Transverse colon (tissue), 4 donors: ENCODE results near the gene LHX2. TPM values are rescaled to one million over a fixed set of nuclear protein-coding genes. Genes with fewer than 3 reads are reported as not detected.

Source experiments
- DNase-seq: peaks from one replicate; pipeline ENCODE4 v3.0.0-alpha.2; 2019
- H3K27ac ChIP-seq, 4 donors: fragments of 200-600 bp; sonication (generic); 2 replicates each; pipeline ENCODE4 v1.5.1; 2016 to 2018; ENCODE audit warnings: inconsistent platforms in 4 of 4
- H3K27me3 ChIP-seq: fragments of 200-600 bp; sonication (generic); 2 replicates; pipeline ENCODE4 v1.5.1; 2017; ENCODE audit warnings: inconsistent platforms
- H3K36me3 ChIP-seq, 4 donors: fragments of 200-600 bp; sonication (generic); 2 replicates each; pipeline ENCODE4 v1.5.1; 2017 to 2019; ENCODE audit warnings: inconsistent platforms in 4 of 4
- H3K4me1 ChIP-seq, 4 donors: fragments of 200-600 bp; sonication (generic); 2 replicates each; pipeline ENCODE4 v1.5.1; 2017 to 2020; ENCODE audit warnings: inconsistent platforms in 4 of 4
- H3K4me3 ChIP-seq, 4 donors: fragments of 200-600 bp; sonication (generic); 1 replicate in 1 of 4; 2 replicates in 3 of 4; pipeline versions ENCODE4 v1.5.1 to v1.6.1; 2017 to 2019; ENCODE audit warnings: inconsistent platforms in 4 of 4
- H3K9me3 ChIP-seq, 2 donors: fragments of 200-600 bp; sonication (generic); 2 replicates each; pipeline ENCODE4 v1.5.1; 2017 to 2019; ENCODE audit warnings: inconsistent platforms in 2 of 2
- CTCF ChIP-seq, 5 experiments: fragments of 200-600 bp in 3 of 5; fragments of 450-650 bp in 2 of 5; sonication (generic) in 3 of 5; IDR thresholded peaks; 1 replicate in 2 of 5; 2 replicates in 3 of 5; pipeline ENCODE4 v1.5.1; 2016 to 2017; ENCODE audit warnings: antibody characterized with exemption in 5 of 5, inconsistent platforms in 3 of 5, mild to moderate bottlenecking in 2 of 5, moderate library complexity in 1 of 5
- EP300 ChIP-seq: sonication (generic); formaldehyde crosslinking; IDR thresholded peaks from one replicate; pipeline ENCODE4 v1.6.1; 2017; ENCODE audit warnings: antibody characterized with exemption, low read depth
- POLR2A ChIP-seq: fragments of 450-650 bp; IDR thresholded peaks from one replicate; pipeline ENCODE4 v1.6.1; 2016; ENCODE audit warnings: antibody characterized with exemption, mild to moderate bottlenecking, moderate library complexity
- POLR2AphosphoS5 ChIP-seq, 3 donors: sonication (generic); formaldehyde crosslinking; IDR thresholded peaks; one replicate each; pipeline ENCODE4 v1.6.1; 2016; ENCODE audit warnings: antibody characterized with exemption in 3 of 3
- WGBS, 2 donors: methylation state at CpG; one replicate each; pipeline ENCODE4 v1.1.5; 2018; ENCODE audit warnings: low coverage in 1 of 2; 5-methylcytosine and 5-hydroxymethylcytosine counted together
- in situ Hi-C, 4 donors: fragments of 200-750 bp; cut with MboI; loops; one replicate each; pipeline versions ENCODE4 v1.15.0 to v1.15.1; 2017; ENCODE audit warnings: low sequenced_read_pairs in 3 of 4, low pct_ligation_motif_present in 1 of 4, low pct_unique_long_range_greater_than_20kb in 1 of 4
- intact Hi-C: fragments of 100-400 bp; cut with DNase I; formaldehyde crosslinking; loops from one replicate; pipeline ENCODE4 v1.15.1; 2023; ENCODE audit warnings: low total_unique reads
- total RNA-seq, 4 donors: library from RNA; depleted of rRNA; stranded (reverse); fragments of >200 nt; gene quantifications; one replicate each; pipeline ENCODE4 v1.1.0, GENCODE V29; 2016

The LHX2 gene
- total RNA-seq, 4 donors from 2014 or later = not detected

- H3K4me3 ChIP-seq = peak overlapping the region in 1 of 4 donors; percentile 12
- peaks cover 97% of the 10 kb centered on the region for H3K27me3 ChIP-seq
- in situ Hi-C loops = no loop called here
- TF ChIP-seq EP300 = no peak
- no peak for TF ChIP-seq POLR2A
- no peak for TF ChIP-seq POLR2AphosphoS5 (IDR thresholded peaks at IDR 0.05)
- no peak for TF ChIP-seq CTCF (IDR thresholded peaks at IDR 0.05)
- intact Hi-C loops = no loop called here
- H3K27ac ChIP-seq = no peak overlapping the region
- WGBS, 2 donors = 0 to 7% methylated on average over 1 to 7 of the region's 35 CpGs
- H3K9me3 ChIP-seq = no peaks in the 10 kb centered on the region
- DNase-seq = no peak
- H3K4me1 ChIP-seq = peaks cover 0 to 29% (median 16%) of the 10 kb centered on the region in 4 donors
- no peaks in the 10 kb centered on the region for H3K36me3 ChIP-seq
Observed at GRCh38 chr9:124000161-124000783, 11.3 kb upstream of the LHX2 start.

- intact Hi-C loops (no loop called here), in situ Hi-C loops (no loop called here)
- Histone ChIP-seq H3K36me3 (no peaks in the 10 kb centered on the region), H3K27me3 (peaks cover 97% of the 10 kb centered on the region), H3K9me3 (no peaks in the 10 kb centered on the region), H3K4me1 (peaks cover 0 to 29% (median 16%) of the 10 kb centered on the region in 4 donors), H3K4me3 (no peak overlapping the region), H3K27ac (no peak overlapping the region)
- TF ChIP-seq EP300 = no peak
- TF ChIP-seq CTCF (IDR thresholded peaks at IDR 0.05) = no peak
- TF ChIP-seq POLR2AphosphoS5 (IDR thresholded peaks at IDR 0.05) = no peak
- TF ChIP-seq POLR2A = no peak
- 11 to 13% methylated on average over 6 to 15 of the region's 15 CpGs for WGBS, 2 donors
- DNase-seq = no peak
Observed at GRCh38 chr9:124000784-124001457, 10.6 kb upstream of the LHX2 start.

GRCh38 chr9:124001458-124001799 lies 10.1 kb upstream of the LHX2 start:
- intact Hi-C loops = no loop called here
- Histone ChIP-seq H3K27me3 (peaks cover 97% of the 10 kb centered on the region), H3K4me3 (no peak overlapping the region), H3K9me3 (no peaks in the 10 kb centered on the region), H3K4me1 (peaks cover 0 to 28% (median 16%) of the 10 kb centered on the region in 4 donors), H3K27ac (no peak overlapping the region), H3K36me3 (no peaks in the 10 kb centered on the region)
- TF ChIP-seq POLR2A = no peak
- TF ChIP-seq CTCF (IDR thresholded peaks at IDR 0.05) = no peak
- no peak for TF ChIP-seq POLR2AphosphoS5 (IDR thresholded peaks at IDR 0.05)
- no peak for TF ChIP-seq EP300
- no peak for DNase-seq
- in situ Hi-C loops = no loop called here
- 0 to 22% methylated on average over 2 to 6 of the region's 6 CpGs for WGBS, 2 donors

- Histone ChIP-seq H3K9me3 (no peaks in the 10 kb centered on the region), H3K4me1 (peaks cover 0 to 23% (median 13%) of the 10 kb centered on the region in 4 donors), H3K27ac (no peak overlapping the region), H3K27me3 (peaks cover 97% of the 10 kb centered on the region), H3K36me3 (no peaks in the 10 kb centered on the region), H3K4me3 (no peak overlapping the region)
- WGBS, 2 donors = 6 to 12% methylated on average over 2 to 5 of the region's 5 CpGs
- in situ Hi-C loops (no loop called here), intact Hi-C loops (no loop called here)
- TF ChIP-seq POLR2AphosphoS5 (IDR thresholded peaks at IDR 0.05) (no peak), POLR2A (no peak), EP300 (no peak), CTCF (IDR thresholded peaks at IDR 0.05) (no peak)
- DNase-seq = no peak
Observed at GRCh38 chr9:124001866-124002525, 9.6 kb upstream of the LHX2 start.
